ENCODE measurements around the gene CHORDC1.

The CHORDC1 gene

GRCh38 chr11:90218606-90219005, 4.2 kb downstream of the CHORDC1 start:
- TF ChIP-seq TAF1 (IDR thresholded peaks at IDR 0.05; ENCODE audit: borderline replicate concordance, insufficient read depth, low read length) (no peak), REST (IDR thresholded peaks at IDR 0.05; ENCODE audit: insufficient read depth in 1 of 2, low read depth in 2 of 2, low read length in 2 of 2) (no peak), SIN3A (IDR thresholded peaks at IDR 0.05; ENCODE audit: borderline replicate concordance, insufficient read depth, low read length) (no peak), POLR2AphosphoS5 (IDR thresholded peaks at IDR 0.05; ENCODE audit: low read depth, low read length) (no peak), FOXP2 (optimal IDR thresholded peaks at IDR 0.05; ENCODE audit: borderline replicate concordance, extremely low read depth, extremely low read length, insufficient read depth) (no peak)

- no peak for TF ChIP-seq FOXP2 (optimal IDR thresholded peaks at IDR 0.05; ENCODE audit: borderline replicate concordance, extremely low read depth, extremely low read length, insufficient read depth)
- no peak for TF ChIP-seq REST (IDR thresholded peaks at IDR 0.05; ENCODE audit: insufficient read depth in 1 of 2, low read depth in 2 of 2, low read length in 2 of 2)
- TF ChIP-seq POLR2AphosphoS5 (IDR thresholded peaks at IDR 0.05; ENCODE audit: low read depth, low read length): no peak
- no peak for TF ChIP-seq TAF1 (IDR thresholded peaks at IDR 0.05; ENCODE audit: borderline replicate concordance, insufficient read depth, low read length)
Measured at GRCh38 chr11:90216611-90217010, 6.2 kb downstream of the CHORDC1 start.

DNA sequence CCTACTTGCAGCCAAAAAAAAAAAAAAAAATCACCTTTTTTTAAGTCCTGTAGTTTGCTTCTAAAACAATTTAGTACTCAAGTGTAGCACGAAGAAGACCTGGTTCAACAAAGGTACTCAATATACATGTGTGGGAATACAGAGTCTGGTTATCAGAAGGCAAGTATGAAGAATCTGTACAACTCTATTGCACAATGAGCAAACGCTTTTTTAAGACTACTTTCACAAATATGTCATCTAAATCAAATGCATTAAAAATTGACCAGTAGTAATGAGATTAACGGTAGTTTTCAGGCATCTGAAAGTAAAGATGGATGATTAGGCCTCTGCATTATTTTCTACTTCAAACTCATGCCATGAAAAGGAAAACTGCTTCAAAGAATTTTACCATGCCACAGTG, 9.5 kb downstream of the CHORDC1 start:
- no peak for TF ChIP-seq REST (IDR thresholded peaks at IDR 0.05; ENCODE audit: insufficient read depth in 1 of 2, low read depth in 2 of 2, low read length in 2 of 2)
- no peak for TF ChIP-seq SIN3A (IDR thresholded peaks at IDR 0.05; ENCODE audit: borderline replicate concordance, insufficient read depth, low read length)
- TF ChIP-seq FOXP2 (optimal IDR thresholded peaks at IDR 0.05; ENCODE audit: borderline replicate concordance, extremely low read depth, extremely low read length, insufficient read depth): no peak
- TF ChIP-seq POLR2AphosphoS5 (IDR thresholded peaks at IDR 0.05; ENCODE audit: low read depth, low read length): no peak
- no peak for TF ChIP-seq TAF1 (IDR thresholded peaks at IDR 0.05; ENCODE audit: borderline replicate concordance, insufficient read depth, low read length)

DNA sequence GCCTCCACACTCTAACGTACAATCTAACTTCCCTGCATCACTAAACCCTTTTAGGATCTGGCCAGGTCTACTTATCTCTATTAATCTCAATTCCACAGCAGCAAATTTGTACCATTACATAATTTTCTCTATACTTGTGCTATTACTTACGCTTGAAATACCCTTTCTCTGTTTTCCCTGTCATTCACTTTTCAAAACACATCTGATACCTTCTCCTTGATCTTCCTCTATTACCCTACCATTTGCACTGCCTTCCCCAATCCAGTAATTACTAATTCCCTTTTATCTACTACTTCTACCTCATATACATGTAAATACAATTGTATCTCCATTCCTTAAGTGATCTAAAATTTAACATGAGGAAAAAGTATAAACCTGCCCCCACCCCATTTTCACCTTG, 14.0 kb downstream of the CHORDC1 start:
- TF ChIP-seq REST (IDR thresholded peaks at IDR 0.05; ENCODE audit: insufficient read depth in 1 of 2, low read depth in 2 of 2, low read length in 2 of 2) (no peak), FOXP2 (optimal IDR thresholded peaks at IDR 0.05; ENCODE audit: borderline replicate concordance, extremely low read depth, extremely low read length, insufficient read depth) (no peak), SIN3A (IDR thresholded peaks at IDR 0.05; ENCODE audit: borderline replicate concordance, insufficient read depth, low read length) (no peak), POLR2AphosphoS5 (IDR thresholded peaks at IDR 0.05; ENCODE audit: low read depth, low read length) (no peak), TAF1 (IDR thresholded peaks at IDR 0.05; ENCODE audit: borderline replicate concordance, insufficient read depth, low read length) (no peak)

Data from PFSK-1 (cell line).